Measurements from ENCODE around the gene MOCS1. TPM values are rescaled to one million over a fixed set of nuclear protein-coding genes. Genes with fewer than 3 reads are reported as not detected.

The MOCS1 gene
- total and polyA plus RNA-seq, 11 donors, result 16.4 to 40.3 (median 25.4) TPM

GRCh38 chr6:39925931-39926290 lies 8.4 kb downstream of the MOCS1 start:
- no peak overlapping the region for H3K27ac ChIP-seq
- TF ChIP-seq POLR2A (IDR thresholded peaks at IDR 0.05) (no peak), CTCF (IDR thresholded peaks at IDR 0.05) (no peak)
- 83 to 93% (median 92%) methylated on average over 3 of the region's 3 CpGs for WGBS, 4 donors
- peaks cover 0 to 60% (median 49%) of the 10 kb centered on the region in 9 donors for H3K36me3 ChIP-seq
- DNase-seq (no peak), ATAC-seq (no peak)
- intact Hi-C loops (cut with DNase I), result no loop called here
- H3K9me3 ChIP-seq, result no peaks in the 10 kb centered on the region
- H3K4me1 ChIP-seq, result peaks cover 0 to 48% (median 27%) of the 10 kb centered on the region in 12 donors
- H3K27me3 ChIP-seq, result no peaks in the 10 kb centered on the region
- H3K4me3 ChIP-seq, result no peak overlapping the region

- TF ChIP-seq POLR2A (IDR thresholded peaks at IDR 0.05), result no peak
- Histone ChIP-seq H3K4me1 (peaks cover 0 to 43% (median 24%) of the 10 kb centered on the region in 12 donors), H3K27me3 (no peaks in the 10 kb centered on the region), H3K36me3 (peaks cover 0 to 65% (median 53%) of the 10 kb centered on the region in 9 donors), H3K27ac (no peak overlapping the region), H3K9me3 (no peaks in the 10 kb centered on the region), H3K4me3 (no peak overlapping the region)
- ATAC-seq (no peak), DNase-seq (no peak)
- WGBS, 4 donors, result 89 to 96% (median 93%) methylated on average over 20 to 22 of the region's 22 CpGs
- intact Hi-C loops (cut with DNase I), result no loop called here
Observed at GRCh38 chr6:39925191-39925930, 8.9 kb downstream of the MOCS1 start.

- peaks cover 0 to 74% (median 58%) of the 10 kb centered on the region in 9 donors for H3K36me3 ChIP-seq
- H3K9me3 ChIP-seq, result no peaks in the 10 kb centered on the region
- TF ChIP-seq CTCF (IDR thresholded peaks at IDR 0.05), result no peak
- no peak for TF ChIP-seq POLR2A (IDR thresholded peaks at IDR 0.05)
- DNase-seq (no peak), ATAC-seq (peak in 1 of 4 donors; percentile 35)
- WGBS, 4 donors, result 67 to 88% (median 72%) methylated on average over 6 of the region's 6 CpGs
- peaks cover 0 to 39% (median 20%) of the 10 kb centered on the region in 12 donors for H3K4me1 ChIP-seq
- no peak overlapping the region for H3K4me3 ChIP-seq
- H3K27me3 ChIP-seq, result no peaks in the 10 kb centered on the region
- intact Hi-C loops (cut with DNase I), result no loop called here
- peak overlapping the region in 1 of 12 donors; percentile 24 for H3K27ac ChIP-seq
Observed at GRCh38 chr6:39924283-39924682, 10.0 kb downstream of the MOCS1 start.

- no peak overlapping the region for H3K4me3 ChIP-seq
- DNase-seq (no peak), ATAC-seq (no peak)
- H3K36me3 ChIP-seq, result peaks cover 0 to 74% (median 58%) of the 10 kb centered on the region in 9 donors
- H3K9me3 ChIP-seq, result no peaks in the 10 kb centered on the region
- peak overlapping the region in 1 of 12 donors; percentile 24 for H3K27ac ChIP-seq
- no peak for TF ChIP-seq POLR2A (IDR thresholded peaks at IDR 0.05)
- no peak for TF ChIP-seq CTCF (IDR thresholded peaks at IDR 0.05)
- no peaks in the 10 kb centered on the region for H3K27me3 ChIP-seq
- H3K4me1 ChIP-seq, result peaks cover 0 to 39% (median 19%) of the 10 kb centered on the region in 12 donors
- intact Hi-C loops (cut with DNase I), result no loop called here
- 76 to 87% (median 82%) methylated on average over 6 of the region's 6 CpGs for WGBS, 4 donors
Observed at GRCh38 chr6:39923861-39924260, 10.4 kb downstream of the MOCS1 start.
